HG03064 (cell line): ENCODE results near the gene DNAJC5.
A peak's percentile ranks its signal among the peaks of the same experiment; 100 is the strongest.

Source experiments
- ATAC-seq: cut with Tn5 transposase; IDR thresholded peaks from one replicate; pipeline ENCODE4 v1.9.1; 2021; ENCODE audit warnings: low read depth; ENCODE audit not compliant: unreplicated experiment

DNAJC5 gene

GRCh38 chr20:63882257-63883200, 12.4 kb upstream of the DNAJC5 start:
- ATAC-seq: no peak

DNA sequence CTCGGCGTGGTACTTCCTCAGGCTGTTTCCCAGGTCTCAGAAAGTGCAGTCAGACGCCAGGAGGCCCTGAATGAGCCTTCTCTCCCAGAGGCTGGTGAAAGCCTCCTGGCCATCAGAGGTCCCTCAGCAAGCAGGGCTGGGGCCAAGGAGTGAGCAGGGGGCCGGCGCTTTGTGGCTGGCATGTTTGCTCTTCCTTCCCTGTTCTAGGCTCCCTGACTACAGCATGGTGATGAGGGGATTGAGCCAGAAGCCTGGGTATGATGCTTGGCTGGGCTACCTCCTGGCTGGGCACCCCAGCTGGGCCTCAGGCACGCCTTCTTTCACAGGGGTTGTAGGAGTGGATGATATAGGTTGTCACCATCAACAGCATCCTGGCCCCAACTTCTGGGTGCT, 11.7 kb upstream of the DNAJC5 start:
- ATAC-seq: no peak

DNA sequence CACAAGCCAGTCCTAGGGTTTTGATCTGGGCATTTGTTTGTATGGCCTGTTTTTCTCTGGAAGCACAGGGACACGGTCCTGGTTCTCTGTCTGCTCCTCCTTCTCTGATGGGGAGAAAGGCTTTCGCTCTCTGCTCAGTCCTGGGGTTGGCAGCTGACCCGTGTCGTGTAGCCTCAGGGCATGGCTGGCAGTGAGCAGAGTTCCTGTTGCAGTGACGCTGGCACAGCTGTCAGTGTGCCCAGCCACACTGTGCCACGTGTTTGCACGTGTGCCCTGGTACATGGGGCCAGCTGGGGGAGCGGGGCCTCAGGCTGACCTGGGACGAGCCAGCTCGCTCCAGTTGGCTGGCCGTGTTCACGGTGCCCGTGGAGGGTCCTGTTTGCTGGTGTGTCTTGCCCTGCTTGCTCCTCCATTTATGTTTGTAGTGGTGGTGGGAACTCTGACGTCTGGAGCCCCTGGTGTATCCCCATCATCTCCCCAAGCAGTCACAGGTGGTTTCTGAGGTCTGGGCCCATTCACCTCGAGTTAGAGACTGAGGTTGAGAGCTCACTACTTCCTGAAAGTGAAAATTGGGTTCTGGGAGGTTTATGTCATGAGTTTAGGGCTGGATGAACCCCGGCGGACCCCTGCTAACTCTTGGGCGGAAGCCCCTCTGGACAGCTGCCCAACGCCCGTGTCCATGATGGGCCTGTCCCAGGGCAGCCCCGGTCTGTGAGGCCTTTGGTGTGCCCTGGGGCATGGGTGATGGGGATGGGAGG, 10.2 kb upstream of the DNAJC5 start:
- no peak for ATAC-seq

DNA sequence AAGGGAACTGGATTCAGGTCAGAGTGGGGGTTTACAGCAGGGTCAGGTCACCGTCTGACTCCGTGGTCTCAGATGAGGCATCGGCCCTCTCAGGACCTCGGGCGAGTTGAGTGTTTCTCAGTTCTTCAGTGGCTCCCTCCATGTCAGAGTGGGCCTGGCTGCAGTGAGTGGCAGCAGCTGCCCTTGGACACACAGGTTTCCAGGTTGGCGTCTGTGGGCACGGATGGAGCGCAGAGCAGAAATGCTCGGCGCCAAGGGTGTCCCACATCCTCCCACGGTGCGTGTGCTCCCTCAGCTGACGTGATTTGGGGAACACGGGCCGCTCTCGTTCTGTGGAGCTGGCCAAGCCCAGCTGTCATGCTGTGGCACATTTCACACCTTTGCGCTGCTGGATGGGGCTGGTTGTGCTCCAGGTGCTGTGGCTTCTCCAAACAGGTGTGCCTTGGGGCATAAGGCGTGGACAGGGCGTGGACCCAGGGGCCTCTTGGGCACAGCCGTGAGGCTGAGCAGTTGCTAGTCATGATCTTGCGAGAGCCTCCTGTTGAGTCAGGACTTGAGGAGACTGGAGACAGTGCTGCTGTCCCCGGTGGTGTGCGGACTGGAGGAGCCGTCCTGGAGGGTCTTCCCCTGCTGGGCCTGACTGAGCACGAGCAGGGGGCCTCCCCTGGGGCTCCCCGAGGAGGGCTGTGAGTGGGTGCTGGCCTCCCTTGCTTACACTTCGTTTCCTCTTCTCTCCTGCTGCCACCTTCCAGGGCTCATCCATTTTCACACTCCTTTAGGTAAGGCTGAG, 9.5 kb upstream of the DNAJC5 start:
- no peak for ATAC-seq

DNA sequence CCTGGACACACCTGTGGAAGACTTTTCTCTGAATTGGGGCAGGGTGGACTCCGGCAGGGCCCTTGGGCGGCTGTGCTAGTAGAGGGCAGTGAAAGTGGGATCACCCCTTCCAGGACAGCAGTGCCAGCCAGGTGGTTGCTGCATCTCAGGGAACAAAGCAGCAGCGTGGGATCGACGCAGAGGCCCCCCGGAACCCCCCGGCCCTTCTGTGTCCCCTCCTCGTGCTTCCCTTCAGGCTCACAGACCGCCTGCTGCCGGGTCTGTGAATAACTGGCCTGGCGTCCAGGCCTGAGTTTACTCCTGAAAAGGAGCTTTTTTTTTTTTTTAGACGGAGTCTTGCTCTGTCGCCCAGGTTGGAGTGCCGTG, 8.9 kb upstream of the DNAJC5 start:
- no peak for ATAC-seq

DNA sequence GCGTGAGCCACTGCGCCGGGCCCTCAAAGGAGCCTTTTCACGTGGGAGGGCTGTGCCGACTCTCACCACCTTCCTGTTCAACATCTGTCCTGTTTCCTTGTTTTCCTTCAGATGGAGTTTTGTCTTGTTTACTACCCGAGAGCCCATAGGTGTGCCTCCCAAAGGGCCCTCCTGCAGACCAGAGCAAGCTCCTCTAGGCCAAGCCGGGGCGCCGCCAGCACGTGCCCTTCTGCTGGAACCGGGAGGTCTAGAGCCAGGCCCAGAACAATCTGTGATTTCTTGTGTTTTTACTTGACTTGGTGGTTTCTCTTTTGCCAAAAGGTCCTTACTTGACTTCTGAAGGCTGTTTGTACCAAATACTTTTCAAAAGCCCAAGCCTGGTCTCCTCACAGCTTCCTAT, 8.0 kb upstream of the DNAJC5 start:
- ATAC-seq: no peak

- ATAC-seq: no peak
These were observed 5.4 kb upstream of the DNAJC5 start for GRCh38 chr20:63889241-63890200.

DNA sequence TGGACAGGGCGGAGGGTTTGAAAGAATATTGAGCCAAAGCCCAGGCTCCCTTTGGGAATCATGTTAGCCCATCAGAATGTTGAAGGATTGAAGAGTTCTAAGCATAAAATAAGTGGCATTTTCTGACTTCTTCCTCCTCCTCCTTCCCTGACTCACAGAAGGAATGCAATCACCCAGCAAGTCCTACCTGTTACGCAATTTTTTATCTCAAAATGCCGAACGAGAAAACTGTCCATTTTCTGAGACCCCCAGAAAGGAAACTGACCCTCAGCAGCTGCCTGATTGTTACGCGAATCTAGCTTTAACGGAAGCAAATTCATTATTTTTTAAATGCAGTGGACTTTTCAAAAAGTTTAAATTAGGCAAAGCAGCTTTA, 4.7 kb upstream of the DNAJC5 start:
- ATAC-seq: no peak

GRCh38 chr20:63890616-63891015, 4.3 kb upstream of the DNAJC5 start:
- ATAC-seq: no peak

- no peak for ATAC-seq
These were observed 3.6 kb upstream of the DNAJC5 start for GRCh38 chr20:63891061-63892002.

DNA sequence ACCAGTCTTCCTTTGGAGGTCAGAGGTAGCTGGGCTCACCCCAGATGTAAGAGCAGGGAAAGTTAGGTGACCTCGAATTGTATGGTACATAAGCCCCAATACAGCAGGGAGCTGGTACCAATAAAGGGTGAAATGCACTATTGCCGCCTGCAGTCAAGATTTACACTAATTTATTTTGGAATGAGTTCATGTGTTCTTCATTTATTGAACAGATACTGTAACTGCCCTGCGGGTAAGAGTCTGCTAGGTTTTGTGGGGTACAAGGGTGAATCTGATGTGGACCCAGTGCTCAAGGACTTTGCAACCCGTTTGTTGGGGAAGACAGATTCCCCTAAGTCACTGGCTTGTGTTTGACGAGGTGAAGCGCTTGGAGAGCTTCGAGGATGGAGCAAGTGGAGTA, 2.5 kb upstream of the DNAJC5 start:
- ATAC-seq: no peak

DNA sequence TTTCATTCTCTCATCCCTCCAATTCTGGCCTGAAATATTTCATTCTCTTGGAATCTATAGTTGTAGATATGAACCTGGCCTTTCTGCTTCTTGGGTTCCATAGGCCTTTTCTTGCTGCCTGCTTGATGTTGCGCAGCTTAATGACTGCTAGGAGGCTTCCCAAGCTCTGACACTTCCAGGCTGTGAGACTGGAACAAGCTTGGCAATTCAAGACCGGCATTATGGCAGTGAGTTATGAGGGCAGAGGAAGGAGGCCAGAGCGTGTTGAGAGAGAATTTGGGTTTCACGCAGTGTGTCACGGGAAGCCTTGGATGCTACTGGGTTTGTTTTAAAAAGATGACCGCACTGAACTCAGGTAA, 948 bp upstream of the DNAJC5 start:
- no peak for ATAC-seq

DNA sequence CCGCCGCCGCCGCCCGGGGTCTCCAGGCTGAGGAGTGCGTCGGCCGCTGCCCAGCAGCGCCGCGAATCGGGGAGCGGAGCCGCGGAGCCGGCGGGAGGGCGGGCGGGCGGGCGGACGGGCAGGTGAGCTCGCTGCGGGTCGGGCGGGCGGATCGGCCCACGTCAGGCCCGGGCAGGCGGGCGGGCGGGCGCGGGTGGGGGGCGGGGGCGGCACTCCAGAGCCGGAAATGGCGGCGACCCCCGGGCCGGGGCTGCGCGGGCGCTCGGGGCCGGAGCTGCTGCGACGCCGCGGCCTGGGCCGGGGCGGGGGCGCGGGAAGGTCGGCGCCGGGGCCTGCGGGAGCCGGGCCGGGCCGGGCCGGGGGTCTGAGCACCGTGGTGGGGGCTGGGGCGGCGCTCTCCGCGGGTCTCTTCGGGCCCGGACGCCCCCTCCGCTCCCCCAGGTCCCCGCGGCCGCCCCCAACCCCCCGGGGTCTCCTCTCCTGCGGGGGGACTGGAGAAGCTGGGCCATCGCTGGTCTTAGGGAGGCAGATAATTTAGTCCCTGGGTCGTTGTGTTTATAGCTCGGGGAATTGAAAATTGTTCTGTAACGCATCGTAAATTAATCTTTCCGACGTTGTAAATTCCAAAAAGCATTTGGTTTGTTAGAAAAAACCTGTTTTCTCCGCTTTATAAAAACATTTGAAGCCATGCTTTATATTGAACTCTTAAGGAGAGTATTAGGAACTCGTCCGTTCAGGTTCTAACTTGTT, 451 bp downstream of the DNAJC5 start:
- ATAC-seq: peak; percentile 15

- no peak for ATAC-seq
These were observed 982 bp downstream of the DNAJC5 start for GRCh38 chr20:63895952-63896263.

- ATAC-seq: no peak
These were observed 1.6 kb downstream of the DNAJC5 start for GRCh38 chr20:63896264-63897105.

DNA sequence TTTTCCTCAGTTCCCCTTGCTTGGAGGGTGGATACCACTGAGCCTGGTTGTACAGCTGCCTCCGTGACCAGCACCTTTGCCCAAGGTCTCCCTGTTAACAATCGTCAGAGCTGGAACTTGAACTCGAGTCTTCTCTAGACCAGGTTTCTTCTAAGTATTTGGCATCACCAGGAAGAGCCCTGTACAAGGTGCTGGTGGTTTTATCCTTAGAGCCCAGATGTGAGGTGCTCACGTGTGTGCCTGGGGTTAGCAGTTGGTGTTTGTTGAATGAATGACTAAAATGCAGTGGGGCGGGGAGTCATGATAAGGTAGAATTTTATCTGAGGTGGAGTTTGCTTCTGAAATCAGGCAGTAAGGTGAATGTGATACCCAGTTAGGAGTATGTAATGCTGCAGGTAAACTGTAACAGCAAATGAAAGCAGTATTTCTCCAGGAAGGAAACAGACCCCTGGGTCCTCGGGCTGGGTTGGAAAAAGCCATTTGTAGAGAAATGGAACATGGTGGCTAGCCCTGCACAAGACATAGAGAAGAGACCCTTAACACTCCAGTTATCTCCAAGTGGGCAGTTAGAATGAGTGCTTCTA, 3.1 kb downstream of the DNAJC5 start:
- ATAC-seq: no peak

DNA sequence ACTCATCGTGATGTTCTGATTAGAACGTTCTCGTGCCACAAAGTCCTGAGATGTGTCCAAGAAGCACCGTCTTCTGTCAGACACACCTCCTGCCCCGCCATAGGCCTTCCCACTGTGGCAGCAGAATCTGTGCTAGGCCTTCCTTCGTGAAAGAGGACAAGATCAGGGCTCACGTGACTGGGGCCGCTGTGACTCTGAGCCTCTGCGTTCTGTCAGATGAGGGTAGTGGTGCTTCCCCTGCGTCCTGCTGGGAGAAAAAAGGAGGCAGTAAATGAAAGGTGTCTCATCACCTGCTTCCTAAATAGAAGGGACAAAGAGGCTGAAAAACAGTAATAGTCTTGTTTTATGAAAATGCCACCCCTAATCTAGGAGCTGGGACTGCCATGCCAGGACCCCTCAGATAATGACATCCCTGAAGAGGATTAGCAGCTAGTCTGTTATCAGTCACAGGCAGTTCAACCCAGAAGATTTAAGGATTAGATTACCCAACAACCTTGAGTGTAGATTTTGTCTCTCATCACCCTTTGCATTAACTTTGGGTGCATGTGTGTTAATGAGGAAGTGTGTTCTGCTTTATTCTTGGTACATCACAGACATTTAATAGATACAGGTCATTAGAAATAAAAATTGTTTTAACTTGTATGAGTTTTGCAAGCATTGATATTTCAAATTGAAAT, 4.1 kb downstream of the DNAJC5 start:
- ATAC-seq: no peak
